Peyer's patch (tissue), 4 donors: Measurements from ENCODE around the gene ROR1.

Experiments
- POLR2A ChIP-seq, 2 donors: fragments of 450-650 bp; IDR thresholded peaks; one replicate each; pipeline ENCODE4 v1.5.1; 2017; ENCODE audit warnings: antibody characterized with exemption in 2 of 2, mild to moderate bottlenecking in 2 of 2, moderate library complexity in 2 of 2
- TF ChIP-seq, protein P1 (sequence below), 6 experiments: fragments of 450-650 bp in 4 of 6; fragments of 200-600 bp in 2 of 6; sonication (generic) in 1 of 6; IDR thresholded peaks; one replicate each; pipeline ENCODE4 v1.5.1; 2017 to 2019; ENCODE audit warnings: antibody characterized with exemption in 6 of 6, mild to moderate bottlenecking in 3 of 6, moderate library complexity in 1 of 6

DNA sequence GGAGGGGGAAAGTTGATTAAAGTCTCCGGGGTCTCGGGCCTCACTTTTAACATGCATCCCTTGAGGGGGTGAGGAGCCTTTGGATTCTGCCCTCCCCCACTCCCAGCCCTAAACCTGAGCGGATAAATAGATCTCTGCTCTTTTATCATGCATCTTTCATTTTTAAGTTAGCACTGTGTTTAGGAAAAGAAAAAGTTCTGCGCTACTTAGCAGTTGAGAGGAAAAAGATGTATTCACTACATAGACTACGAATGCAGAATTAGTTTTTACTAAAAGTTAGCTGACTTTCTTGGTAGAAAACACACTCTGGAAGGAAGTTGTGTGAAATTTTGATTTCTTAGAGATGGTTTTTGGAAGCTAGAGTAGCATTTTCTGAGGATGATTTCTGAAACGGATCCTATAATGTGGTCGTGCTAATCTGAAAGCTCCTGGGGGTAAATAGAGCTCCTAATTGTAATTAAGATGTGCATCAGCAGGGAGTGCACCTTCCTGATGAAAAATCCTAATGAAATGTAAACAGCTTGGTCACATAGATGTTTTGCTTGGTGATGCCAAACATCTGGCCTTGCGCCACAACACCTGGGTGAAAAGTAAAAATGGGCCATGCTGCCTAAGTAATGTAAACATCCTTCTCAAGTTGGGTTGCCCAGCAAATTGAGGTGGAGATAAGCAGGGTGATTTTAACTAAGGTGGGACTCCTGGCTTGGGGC is 1.8 kb downstream of the ROR1 start:
- TF ChIP-seq, protein P1, sequence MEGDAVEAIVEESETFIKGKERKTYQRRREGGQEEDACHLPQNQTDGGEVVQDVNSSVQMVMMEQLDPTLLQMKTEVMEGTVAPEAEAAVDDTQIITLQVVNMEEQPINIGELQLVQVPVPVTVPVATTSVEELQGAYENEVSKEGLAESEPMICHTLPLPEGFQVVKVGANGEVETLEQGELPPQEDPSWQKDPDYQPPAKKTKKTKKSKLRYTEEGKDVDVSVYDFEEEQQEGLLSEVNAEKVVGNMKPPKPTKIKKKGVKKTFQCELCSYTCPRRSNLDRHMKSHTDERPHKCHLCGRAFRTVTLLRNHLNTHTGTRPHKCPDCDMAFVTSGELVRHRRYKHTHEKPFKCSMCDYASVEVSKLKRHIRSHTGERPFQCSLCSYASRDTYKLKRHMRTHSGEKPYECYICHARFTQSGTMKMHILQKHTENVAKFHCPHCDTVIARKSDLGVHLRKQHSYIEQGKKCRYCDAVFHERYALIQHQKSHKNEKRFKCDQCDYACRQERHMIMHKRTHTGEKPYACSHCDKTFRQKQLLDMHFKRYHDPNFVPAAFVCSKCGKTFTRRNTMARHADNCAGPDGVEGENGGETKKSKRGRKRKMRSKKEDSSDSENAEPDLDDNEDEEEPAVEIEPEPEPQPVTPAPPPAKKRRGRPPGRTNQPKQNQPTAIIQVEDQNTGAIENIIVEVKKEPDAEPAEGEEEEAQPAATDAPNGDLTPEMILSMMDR (IDR thresholded peaks at IDR 0.05) = no peak
- TF ChIP-seq POLR2A (IDR thresholded peaks at IDR 0.05) = no peak
